GM12865 (cell line): ENCODE data around the gene SMAD7.

Source experiments
- DNase-seq: peaks from one replicate; pipeline ENCODE4 v3.0.0; 2010; ENCODE audit warnings: low read depth
- H3K4me3 ChIP-seq: 2 replicates; pipeline ENCODE4 v1.5.1; 2011; ENCODE audit warnings: mild to moderate bottlenecking, low read depth, low read length, control low read depth
- TF ChIP-seq, protein P1 (sequence below): IDR thresholded peaks from 2 replicates; pipeline ENCODE4 v1.5.1; 2011; ENCODE audit warnings: low read length, control low read depth, low read depth, inconsistent platforms; ENCODE audit not compliant: insufficient read depth; ENCODE audit errors: missing control alignments

Gene SMAD7

DNA sequence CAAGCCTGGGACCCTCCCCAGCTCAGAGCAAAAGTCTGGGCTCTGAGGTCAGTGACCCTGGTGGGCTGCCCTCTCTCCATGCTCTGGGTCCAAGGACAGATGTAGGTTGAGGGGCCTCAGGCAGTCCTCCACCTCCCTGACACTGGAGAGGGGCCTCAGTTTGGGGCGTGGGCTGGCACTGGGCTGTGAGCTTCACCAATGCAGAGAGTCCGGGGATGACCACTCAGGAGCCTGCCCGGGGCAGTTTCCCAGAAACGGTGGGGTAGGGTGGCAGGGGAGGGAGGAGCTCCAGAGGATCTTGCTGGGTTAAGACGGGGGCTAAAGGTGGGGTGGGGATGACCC, 40.5 kb upstream of the SMAD7 start:
- H3K4me3 ChIP-seq: no peak overlapping the region
- TF ChIP-seq, protein P1, sequence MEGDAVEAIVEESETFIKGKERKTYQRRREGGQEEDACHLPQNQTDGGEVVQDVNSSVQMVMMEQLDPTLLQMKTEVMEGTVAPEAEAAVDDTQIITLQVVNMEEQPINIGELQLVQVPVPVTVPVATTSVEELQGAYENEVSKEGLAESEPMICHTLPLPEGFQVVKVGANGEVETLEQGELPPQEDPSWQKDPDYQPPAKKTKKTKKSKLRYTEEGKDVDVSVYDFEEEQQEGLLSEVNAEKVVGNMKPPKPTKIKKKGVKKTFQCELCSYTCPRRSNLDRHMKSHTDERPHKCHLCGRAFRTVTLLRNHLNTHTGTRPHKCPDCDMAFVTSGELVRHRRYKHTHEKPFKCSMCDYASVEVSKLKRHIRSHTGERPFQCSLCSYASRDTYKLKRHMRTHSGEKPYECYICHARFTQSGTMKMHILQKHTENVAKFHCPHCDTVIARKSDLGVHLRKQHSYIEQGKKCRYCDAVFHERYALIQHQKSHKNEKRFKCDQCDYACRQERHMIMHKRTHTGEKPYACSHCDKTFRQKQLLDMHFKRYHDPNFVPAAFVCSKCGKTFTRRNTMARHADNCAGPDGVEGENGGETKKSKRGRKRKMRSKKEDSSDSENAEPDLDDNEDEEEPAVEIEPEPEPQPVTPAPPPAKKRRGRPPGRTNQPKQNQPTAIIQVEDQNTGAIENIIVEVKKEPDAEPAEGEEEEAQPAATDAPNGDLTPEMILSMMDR: no peak
- DNase-seq: no peak

DNA sequence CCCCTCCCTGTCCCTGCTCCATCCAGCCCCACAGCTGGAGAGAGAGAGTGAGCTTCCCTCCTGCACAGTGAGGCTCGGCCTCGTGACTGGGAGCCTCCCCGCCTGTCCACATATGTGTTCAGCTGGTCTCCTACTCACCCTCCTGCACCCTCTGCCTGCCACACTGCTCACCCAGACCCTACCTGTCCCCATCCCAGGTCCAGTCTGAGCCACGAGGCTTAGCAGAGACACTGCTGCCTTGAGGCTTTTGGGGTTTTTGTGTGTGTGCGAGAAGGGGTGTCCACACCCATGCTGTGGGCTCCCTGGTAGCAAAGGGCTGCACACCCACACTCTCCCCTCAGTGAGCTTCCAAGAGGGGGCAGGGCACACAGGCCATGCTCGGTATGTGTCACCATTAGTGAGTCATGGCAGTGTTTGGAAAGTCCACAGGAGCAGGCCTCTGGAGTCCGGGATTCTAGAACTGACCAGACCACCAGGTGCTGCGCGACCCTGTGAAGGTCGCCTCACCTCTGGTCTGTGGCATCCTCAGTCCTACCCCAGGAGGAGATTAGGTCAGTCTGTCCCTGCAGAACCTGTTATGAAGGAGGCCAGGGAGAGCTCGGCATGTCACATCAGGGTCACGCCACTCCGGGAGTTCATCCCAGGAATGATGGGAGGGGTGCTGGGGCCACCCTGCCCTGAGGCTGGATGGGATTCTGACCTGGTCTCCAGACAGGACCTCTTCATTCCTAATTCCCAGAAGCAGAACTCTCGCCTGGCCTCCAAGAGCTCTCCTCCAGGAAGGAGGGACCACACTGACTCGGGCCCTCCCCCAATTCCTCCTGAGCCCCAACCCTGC, 39.9 kb upstream of the SMAD7 start:
- TF ChIP-seq, protein P1: no peak
- H3K4me3 ChIP-seq: no peak overlapping the region

DNA sequence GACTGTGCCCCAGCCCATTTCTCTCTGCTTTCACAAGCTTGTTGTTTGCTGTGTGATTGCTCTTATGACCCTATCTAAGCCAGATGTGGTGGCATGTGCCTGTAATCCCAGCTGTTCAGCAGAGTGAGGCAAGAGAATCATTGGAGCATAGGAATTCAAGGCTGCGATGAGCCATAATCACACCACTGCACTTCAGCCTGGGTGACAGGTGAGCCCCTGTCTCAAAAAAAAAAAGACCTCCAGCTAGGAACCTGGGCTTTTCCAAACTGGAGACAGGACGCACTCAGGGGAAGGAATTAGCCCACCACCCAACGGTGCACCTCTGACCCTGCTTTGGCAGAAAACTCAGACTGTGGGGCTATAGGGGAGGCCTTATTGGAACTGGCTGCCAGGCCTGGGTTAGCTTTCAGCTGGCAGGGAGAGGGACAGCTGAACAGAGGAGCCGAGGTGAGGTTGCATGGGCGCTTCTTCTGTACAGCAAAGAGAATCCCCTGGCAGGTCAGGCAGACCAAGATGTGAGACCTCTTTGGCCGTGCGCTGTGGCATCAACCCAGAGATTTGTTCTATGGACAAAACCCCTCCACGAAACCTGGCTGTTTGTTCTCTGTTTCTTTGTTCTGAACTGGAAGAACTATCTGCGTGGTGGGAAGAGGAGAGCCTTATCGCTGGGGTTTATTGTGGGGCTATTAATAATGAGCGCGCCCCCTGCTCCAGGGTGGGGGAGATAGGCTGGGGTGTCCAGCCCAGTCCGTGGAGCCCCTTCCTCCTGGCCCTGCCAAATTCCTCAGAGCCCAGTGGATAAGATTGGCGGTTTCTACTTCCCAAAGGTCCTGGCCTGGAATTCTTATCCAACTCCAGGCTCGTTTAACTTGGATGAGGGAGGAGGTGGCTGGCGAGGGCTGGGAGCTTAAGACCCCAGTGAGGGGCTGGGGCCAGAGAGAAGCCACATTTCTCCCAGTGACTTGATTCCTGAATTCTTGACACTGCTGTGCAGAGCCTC, 38.8 kb upstream of the SMAD7 start:
- TF ChIP-seq, protein P1: no peak
- no peak for DNase-seq
- H3K4me3 ChIP-seq: no peak overlapping the region

More for the DNA sequence above, 39.9 kb upstream of the SMAD7 start:
- DNase-seq: no peak

DNA sequence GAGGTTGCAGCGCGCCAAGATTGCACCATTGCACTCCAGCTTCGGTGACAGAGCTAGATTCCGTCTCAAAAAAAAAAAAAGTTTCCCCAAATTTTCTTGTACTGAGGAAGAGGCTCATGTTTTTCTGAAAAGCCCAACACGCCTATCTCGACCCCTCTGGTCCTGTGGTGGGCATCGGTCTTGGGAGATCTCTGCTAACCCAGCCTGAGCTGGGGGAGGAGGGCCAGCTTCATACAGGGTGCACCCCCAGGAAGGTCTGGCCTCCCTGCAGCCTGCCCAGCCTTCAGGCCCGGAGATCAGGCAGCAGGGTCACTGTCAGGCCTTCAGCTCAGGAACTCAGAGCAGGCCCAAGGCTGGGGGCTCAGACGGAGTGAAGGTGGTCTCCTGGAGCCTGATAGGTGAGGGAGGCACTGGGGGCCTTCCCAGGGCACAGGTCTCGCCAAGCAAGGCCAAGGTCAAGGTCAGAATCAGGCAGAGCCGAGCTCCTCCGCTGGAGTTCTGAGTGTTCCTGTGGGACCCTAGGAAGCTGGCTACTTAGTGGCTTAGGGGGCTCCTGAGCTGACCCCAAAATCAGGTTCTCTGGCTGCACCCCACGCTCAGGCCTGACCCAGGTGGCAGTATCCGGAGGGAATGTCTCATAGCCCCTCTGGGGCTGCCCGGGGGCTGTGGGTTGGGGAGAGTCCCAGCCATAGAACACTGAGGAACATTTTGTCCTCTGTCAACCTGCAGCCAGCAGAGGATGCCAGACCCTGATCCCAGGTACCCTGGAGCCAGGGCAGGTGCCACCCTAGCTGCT, 37.9 kb upstream of the SMAD7 start:
- TF ChIP-seq, protein P1: no peak
- no peak for DNase-seq
- H3K4me3 ChIP-seq: no peak overlapping the region

DNA sequence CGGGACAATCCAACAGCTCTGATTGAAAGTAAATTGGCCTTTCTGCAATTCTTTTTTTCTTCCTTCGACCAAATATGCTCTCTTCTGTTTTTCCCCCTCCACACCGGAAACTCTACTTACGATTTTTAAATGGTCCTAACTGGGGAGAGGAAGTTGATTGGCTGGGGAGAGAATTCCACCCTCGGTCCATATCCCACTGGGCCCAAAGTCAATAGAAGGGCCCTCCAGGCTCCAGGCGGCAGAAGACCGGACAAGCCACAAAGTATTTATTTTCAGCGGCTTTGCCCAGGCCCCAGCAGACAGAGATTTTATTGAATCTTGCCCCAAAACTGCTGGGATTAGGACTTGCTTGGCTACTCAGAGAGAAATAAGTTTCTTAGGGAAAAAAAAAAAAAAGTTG, 37.1 kb upstream of the SMAD7 start:
- TF ChIP-seq, protein P1: no peak
- no peak overlapping the region for H3K4me3 ChIP-seq
- no peak for DNase-seq

DNA sequence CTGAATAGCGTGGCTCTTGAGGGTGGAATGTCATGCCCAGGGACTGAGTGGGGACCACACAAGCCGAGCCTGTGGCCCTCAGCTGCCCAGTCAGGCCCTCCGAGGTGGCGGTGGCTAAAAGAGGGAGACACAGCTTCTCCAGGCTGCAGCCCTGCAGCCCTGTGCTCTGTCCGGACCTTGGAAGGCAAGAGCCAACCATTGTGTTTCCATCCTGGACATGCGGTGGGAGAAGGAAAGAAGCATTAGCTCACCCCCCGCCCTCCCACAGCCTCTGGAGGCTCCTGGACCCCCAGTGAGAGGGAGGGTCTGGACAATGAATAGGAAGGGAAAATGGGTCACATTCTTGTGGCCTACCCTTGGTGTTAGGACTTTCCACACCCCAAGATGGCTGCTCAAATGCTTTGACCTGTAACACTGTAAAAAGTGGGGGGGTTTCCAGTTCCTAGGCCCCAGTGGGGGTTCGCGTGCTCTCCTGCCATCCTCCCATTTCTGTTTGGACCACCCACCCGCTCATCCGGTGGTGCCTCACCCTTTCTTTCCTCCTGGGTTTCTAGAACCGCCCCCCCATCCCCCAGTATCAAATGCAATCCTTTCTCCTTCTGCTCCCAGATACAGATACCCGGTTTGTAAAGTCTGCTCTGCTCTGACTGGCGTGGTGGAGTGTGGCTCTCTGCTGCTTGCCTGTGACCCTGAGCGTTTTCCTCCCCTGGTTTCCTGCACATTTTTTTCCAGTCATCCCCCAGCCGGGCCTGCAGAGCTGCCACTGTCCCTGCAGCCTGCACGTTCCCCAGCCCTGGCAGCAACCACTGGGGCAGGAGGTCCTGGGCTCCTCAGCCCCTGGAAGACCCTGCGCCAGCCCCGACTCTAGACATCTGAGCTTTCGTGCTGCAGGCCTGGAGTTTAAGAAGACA, 36.3 kb upstream of the SMAD7 start:
- no peak for DNase-seq
- H3K4me3 ChIP-seq: no peak overlapping the region
- TF ChIP-seq, protein P1: no peak
